Kidney epithelial cell (primary cell): Measurements from ENCODE around the gene TEDC1. TPM values are rescaled to one million over a fixed set of nuclear protein-coding genes. Genes with fewer than 3 reads are reported as not detected.

Experiments
- DNase-seq: peaks from one replicate; pipeline ENCODE4 v3.0.0-alpha.2; 2010; ENCODE audit warnings: low read depth
- H3K27me3 ChIP-seq: 2 replicates; pipeline ENCODE4 v1.6.0; 2011; ENCODE audit warnings: low read length; ENCODE audit not compliant: control insufficient read depth, insufficient read depth
- H3K36me3 ChIP-seq: 2 replicates; pipeline ENCODE4 v1.5.1; 2011; ENCODE audit warnings: low read length; ENCODE audit not compliant: control insufficient read depth, insufficient read depth
- H3K4me3 ChIP-seq: 2 replicates; pipeline ENCODE4 v1.5.1; 2011; ENCODE audit warnings: low read depth, mild to moderate bottlenecking, control low read depth, low read length
- CTCF ChIP-seq: IDR thresholded peaks from 2 replicates; pipeline ENCODE4 v1.5.1; 2011; ENCODE audit warnings: mild to moderate bottlenecking, moderate library complexity, low read length, control low read depth, inconsistent platforms; ENCODE audit not compliant: insufficient read depth, poor library complexity, severe bottlenecking
- total RNA-seq: library from RNA; depleted of rRNA; stranded (reverse); fragments of >200 nt; gene quantifications from 2 replicates; pipeline ENCODE4 v1.2.3, GENCODE V29; 2015

Gene TEDC1
- total RNA-seq, 1 donor from 2014 or later, result 7.1 TPM

DNA sequence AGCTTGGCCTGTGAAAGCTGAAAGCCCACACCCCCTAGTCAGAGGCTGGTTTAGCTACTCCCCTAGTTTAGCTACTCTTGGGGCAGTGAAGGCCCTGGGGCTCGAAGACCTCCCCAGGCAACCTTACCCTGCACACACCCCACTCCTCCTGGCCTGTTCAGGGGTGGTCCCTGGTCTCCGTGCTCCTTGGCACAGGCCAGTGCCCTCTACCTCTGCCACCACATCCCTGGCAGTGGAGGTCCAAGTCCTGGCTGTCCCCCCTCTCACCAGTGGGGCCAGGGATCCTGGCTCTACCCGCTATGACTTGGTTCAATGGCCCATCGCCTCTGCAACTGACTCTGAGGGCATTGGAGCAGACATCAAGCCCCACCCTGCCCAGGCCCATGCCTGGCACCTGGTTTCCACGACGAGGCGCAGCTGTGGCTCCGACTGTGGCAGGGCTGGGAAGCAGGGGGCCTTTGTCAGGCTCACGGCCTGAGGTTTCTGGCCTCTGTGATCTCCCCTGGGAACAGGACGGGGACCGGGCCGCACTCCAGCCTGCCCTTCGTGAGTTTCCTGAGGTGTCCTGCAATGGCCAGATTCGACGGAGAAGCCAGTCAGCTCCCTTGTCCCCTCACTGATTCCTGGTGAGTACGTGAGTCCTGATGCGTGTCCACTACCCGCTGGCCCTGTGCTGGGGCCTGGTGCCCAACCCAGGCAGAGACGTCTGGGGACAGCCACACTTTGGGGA, 41.0 kb downstream of the TEDC1 start:
- no peak for TF ChIP-seq CTCF
- H3K36me3 ChIP-seq, result no peaks in the 10 kb centered on the region
- peaks cover 53% of the 10 kb centered on the region for H3K27me3 ChIP-seq
- H3K4me3 ChIP-seq, result no peak overlapping the region
- no peak for DNase-seq

DNA sequence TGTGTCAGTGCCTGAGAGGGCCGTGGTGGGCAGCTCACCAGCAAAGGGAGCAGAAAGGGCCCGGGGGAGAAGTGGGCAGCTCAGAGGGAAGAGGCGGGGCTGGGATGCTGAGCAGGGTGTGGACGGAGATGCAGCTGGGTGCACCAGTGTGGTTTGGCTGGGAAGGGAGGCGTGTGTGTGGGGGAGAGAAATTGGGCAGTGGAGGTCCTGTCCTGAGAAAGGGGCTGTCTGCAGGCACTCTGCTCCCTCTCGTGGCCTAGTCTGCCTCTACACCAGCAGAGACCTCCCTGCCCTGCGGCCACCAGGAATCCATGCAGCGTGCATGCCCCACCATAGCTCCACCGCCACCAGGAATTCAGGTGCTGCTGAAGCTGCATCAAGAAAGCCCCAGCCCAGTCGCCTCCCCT, 41.7 kb downstream of the TEDC1 start:
- peaks cover 53% of the 10 kb centered on the region for H3K27me3 ChIP-seq
- no peaks in the 10 kb centered on the region for H3K36me3 ChIP-seq
- TF ChIP-seq CTCF, result peak; percentile 51
- no peak overlapping the region for H3K4me3 ChIP-seq
- no peak for DNase-seq

DNA sequence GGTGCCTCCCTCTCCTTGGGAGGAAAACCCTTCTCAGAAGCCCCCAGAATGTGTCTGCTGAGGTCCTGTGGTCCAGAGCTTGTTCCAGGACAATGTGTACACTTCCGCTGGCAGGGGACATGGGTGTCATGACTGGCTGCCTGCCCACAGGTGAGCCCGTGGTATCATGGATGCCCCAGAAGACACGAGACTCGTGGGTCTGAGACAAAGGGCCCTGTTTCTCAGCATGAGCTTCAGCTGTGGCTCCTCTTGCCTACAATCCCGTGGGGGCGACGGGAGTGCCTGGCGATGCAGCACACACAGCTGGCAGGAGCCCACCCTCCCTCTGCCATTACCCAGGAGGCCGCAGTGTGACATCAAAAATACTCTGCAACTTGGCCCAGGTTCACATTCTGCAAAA, 42.3 kb downstream of the TEDC1 start:
- no peak for DNase-seq
- H3K27me3 ChIP-seq, result peaks cover 52% of the 10 kb centered on the region
- TF ChIP-seq CTCF, result no peak
- H3K4me3 ChIP-seq, result no peak overlapping the region
- H3K36me3 ChIP-seq, result no peaks in the 10 kb centered on the region

DNA sequence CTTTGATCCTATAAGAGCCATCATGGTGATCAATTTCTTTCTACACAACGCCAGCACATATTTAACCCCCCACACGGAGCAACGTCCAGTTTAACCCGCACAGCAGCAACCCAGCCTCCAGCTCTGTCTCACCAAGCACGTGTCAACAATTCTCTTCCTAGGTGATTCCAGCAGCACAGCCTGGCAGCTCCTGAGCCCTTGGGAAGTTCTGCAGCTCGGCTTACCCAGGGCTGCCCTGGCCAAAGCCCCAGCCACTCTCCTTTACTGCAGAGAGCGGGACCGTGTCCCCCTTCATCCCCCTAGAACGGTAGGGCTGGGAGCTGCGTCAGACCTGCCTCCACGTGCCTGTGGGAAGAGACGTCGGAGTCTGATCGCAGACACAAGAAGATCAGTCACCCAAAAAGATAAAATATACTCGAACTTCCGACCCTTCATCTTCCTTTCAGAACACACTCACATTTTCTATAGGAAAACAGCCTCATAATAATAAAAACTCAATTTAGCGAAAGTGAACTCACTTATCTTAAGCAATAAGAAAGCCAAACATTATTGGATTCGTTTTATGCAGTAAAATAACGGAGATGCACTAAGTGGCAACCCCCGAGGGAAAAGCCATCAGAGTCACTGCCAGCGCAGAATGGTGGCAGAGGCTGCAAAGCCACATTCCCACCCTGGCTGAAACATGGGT, 42.9 kb downstream of the TEDC1 start:
- Histone ChIP-seq H3K4me3 (no peak overlapping the region), H3K27me3 (peaks cover 48% of the 10 kb centered on the region), H3K36me3 (no peaks in the 10 kb centered on the region)
- TF ChIP-seq CTCF, result no peak
- no peak for DNase-seq

- DNase-seq, result no peak
- Histone ChIP-seq H3K4me3 (no peak overlapping the region), H3K36me3 (no peaks in the 10 kb centered on the region), H3K27me3 (peaks cover 42% of the 10 kb centered on the region)
- no peak for TF ChIP-seq CTCF
Measured at GRCh38 chr14:105534586-105534985, 43.5 kb downstream of the TEDC1 start.
